Epithelial cell of proximal tubule (primary cell): Measurements from ENCODE around the gene STON1. TPM values are rescaled to one million over a fixed set of nuclear protein-coding genes. Genes with fewer than 3 reads are reported as not detected.

ENCODE experiments used
- DNase-seq: peaks from one replicate; pipeline ENCODE4 v3.0.0-alpha.2; 2011; ENCODE audit warnings: low read depth
- H3K4me3 ChIP-seq: 2 replicates; pipeline ENCODE4 v1.5.1; 2011; ENCODE audit warnings: low read depth, mild to moderate bottlenecking, low read length
- total RNA-seq: library from RNA; depleted of rRNA; stranded (reverse); fragments of >200 nt; gene quantifications from 2 replicates; pipeline ENCODE4 v1.2.3, GENCODE V29; 2015
- TF ChIP-seq, protein P1 (sequence below): conservative IDR thresholded peaks from 2 replicates; pipeline ENCODE4 v1.5.1; 2012; ENCODE audit warnings: low read depth, mild to moderate bottlenecking, low read length

The STON1 gene
- total RNA-seq, 1 donor from 2014 or later: 2.0 TPM

DNA sequence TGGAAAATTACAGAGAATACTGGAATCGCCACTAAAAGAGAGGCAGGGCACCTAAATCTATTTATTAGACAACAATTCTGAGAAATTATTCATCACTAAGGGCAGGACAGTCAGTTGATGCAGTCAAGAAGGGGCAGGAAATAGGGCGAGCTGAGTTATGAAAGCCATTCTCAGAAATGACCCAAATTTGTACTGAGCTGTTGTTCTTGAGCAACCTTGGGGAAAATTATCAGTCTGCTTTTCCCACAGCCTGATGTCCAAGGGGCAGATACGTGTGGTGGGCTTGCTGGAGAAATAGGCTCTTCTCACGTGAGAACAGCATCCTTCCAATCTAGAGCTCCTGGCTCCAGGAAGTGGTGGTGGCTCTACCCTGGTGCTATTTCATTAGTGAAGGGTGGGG is 38.6 kb downstream of the STON1 start:
- TF ChIP-seq, protein P1, sequence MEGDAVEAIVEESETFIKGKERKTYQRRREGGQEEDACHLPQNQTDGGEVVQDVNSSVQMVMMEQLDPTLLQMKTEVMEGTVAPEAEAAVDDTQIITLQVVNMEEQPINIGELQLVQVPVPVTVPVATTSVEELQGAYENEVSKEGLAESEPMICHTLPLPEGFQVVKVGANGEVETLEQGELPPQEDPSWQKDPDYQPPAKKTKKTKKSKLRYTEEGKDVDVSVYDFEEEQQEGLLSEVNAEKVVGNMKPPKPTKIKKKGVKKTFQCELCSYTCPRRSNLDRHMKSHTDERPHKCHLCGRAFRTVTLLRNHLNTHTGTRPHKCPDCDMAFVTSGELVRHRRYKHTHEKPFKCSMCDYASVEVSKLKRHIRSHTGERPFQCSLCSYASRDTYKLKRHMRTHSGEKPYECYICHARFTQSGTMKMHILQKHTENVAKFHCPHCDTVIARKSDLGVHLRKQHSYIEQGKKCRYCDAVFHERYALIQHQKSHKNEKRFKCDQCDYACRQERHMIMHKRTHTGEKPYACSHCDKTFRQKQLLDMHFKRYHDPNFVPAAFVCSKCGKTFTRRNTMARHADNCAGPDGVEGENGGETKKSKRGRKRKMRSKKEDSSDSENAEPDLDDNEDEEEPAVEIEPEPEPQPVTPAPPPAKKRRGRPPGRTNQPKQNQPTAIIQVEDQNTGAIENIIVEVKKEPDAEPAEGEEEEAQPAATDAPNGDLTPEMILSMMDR: no peak
- H3K4me3 ChIP-seq: no peak overlapping the region
- no peak for DNase-seq

DNA sequence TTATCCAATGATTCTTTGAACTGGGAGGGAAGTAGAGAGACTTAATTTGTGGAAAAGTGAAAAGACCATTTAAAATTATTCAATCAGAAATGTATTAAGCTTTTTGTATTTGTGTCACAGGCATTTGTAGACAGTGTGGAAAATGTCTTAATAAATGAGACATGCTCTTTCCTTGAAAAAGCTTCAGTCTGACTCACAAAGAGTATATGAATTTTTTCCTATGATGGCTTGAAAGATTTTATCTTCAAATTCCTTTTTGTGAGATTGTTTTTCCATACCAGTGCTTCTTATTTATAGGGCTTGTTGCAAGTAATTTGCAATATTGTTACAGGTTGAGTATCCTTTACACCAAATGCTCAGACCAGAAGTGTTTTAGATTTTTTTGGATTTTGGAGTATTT is 39.5 kb downstream of the STON1 start:
- no peak for DNase-seq
- H3K4me3 ChIP-seq: no peak overlapping the region
- TF ChIP-seq, protein P1: no peak

DNA sequence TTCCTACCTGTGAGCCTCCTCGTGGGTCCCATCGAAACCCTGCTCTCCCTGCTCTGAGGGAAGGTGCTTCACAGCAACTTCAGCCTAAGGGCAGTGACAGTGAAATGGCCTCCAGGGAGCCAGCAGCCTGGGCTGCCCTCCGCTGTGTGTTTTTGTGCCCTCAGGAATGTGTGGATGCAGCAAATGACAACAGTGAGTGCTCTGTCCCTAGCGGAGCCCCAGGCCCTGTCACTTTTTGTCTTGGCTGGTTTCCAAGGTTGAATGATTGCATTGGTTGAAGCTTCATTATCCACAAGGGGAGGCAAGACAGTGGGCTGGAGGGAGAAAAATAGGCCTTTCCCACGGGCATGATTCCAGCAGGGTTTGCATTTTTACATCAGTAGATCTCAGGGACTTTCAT is 42.9 kb downstream of the STON1 start:
- DNase-seq: no peak
- TF ChIP-seq, protein P1: no peak
- no peak overlapping the region for H3K4me3 ChIP-seq

DNA sequence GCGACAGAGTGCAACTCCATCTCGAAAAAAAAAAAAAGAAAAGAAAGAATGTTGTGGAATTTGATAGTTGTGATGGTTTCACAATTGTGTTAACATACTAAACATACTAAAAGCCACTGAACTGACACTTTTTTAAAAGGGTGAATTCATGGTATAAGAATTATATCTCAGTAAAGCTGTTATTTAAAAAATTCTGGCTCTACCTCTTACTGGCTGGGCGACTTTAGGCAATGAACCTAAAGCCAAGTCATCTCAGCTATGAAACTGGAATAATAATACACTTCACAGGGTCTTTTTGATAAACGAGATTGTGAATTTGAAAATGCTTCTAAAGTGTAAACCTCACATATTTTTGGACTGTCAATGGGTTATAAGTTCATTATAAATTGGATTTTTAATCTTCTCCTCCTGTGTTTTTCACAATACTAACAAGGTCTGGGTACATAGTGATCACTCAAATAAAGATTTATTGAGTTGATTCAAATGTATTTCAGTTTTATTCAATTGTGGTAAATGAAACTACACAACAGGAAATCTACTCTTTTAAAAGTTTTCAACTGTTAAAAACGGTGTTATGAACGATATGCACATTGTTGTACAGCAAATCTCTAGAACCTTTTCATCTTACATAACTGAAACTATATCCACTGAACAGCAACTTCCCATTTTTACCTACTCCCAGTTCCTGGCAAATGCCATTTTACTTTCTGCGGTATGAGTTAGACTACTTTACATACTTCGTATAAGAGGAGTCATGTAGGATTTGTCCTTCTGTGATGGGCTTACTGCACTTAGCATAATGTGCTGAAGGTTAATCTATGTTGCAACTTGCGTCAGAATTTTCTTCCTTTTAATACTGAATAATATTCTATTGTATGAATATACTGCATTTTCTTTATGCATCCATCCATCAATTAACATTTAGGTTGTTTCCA is 44.7 kb downstream of the STON1 start:
- TF ChIP-seq, protein P1: no peak
- H3K4me3 ChIP-seq: no peak overlapping the region
- DNase-seq: no peak

DNA sequence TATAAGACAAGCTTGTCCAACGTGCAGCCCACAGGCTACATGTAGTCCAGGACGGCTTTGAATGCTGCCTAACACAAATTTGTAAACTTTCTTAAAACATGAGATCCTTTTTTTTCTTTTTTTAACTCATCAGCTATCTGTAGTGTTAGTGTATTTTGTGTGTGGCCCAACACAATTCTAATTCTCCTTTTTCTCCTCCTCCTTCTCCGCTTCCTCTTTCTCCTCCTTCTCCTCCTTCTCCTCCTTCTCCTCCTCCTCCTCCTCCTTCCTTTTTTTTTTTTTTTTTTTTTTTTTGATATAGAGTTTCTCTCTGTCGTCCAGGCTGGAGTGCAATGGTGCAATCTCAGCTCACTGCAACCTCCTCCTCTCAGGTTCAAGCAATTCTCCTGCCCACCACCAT is 48.4 kb downstream of the STON1 start:
- DNase-seq: no peak
- no peak overlapping the region for H3K4me3 ChIP-seq
- TF ChIP-seq, protein P1: no peak

DNA sequence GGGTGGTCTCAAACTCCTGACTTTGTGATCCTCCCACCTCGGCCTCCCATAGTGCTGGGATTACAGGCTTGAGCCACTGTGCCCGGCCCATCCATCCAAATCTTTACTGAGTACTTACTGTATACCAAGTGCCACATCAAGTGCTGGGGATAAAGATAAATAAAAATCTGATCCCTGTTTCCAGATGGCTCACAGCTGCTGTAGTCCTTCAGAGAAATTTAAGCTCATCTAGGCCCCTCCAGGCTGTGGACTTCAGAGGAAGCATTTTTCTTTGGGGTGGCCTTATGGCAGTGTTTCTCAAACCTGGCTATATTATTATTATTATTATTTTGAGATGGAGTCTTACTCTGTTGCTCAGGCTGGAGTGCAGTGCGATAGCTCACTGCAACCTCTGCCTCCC is 54.0 kb downstream of the STON1 start:
- TF ChIP-seq, protein P1: no peak
- no peak for DNase-seq
- H3K4me3 ChIP-seq: no peak overlapping the region

DNA sequence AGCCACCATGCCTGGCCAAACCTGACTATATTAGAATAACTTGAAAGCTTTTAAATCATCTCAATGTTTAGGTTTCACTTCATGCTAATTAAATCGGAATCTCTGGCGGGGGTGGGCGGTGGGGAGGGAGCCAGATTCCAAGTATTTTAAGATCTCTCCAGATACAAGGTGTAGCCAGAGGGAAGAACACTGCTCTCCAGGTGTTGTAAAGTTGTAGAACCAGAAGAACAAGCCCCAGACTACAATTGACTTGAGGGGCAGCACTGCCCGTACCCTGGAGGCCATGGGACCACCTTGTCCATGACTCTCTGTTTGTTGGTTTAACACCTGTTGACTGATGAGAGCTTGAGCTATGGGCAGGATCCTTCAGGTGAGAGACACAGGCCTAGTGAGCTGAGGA is 54.6 kb downstream of the STON1 start:
- TF ChIP-seq, protein P1: no peak

More for the DNA sequence above, 54.6 kb downstream of the STON1 start:
- DNase-seq: no peak
- no peak overlapping the region for H3K4me3 ChIP-seq
